Measurements from ENCODE around the gene FBXL17. TPM values are rescaled to one million over a fixed set of nuclear protein-coding genes. Genes with fewer than 3 reads are reported as not detected.
A peak's percentile ranks its signal among the peaks of the same experiment; 100 is the strongest.

The FBXL17 gene

DNA sequence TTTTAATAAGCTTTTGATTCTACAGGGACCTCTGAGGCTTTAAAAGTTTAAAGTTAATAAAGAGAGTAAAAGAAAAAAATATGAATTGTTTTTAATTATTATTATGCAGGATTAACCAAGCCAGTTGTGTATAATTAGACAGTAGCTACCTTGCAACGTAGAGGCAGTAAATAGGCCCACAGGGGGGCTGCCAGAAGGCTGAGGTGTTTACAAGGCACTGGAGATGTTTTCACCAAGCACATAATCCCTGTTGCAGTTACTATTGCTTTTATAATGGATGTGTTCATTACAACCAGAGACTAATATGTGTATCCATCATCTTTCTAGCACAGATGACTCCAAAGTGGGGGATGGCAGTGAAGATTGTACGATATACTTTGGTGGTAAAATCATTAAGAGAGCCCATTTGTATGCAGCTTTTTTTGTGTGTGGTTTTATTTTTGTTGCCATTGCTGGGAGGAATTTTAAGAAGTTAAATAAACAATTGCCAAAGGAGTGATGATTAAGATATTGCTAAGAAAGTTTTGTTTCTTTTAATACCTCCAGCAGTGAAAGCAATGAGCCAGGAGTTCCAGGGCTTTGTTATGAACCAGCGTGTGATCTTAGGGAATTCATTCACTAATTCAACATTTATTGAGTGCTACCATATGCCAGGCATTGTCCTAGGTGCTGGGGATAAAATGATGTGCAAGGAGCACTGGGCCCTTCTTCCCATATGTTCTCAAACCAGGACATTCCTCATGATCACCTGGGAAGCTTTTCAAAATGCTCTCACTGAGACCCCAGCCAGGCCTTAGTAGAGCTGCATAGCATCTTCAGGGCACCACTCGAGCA lies 572.5 kb downstream of the FBXL17 start:
- Histone ChIP-seq H3K9me3 (replicated peaks in 1 of 2; ENCODE audit: control insufficient read depth in 2 of 2, insufficient read depth in 1 of 2, low read depth in 1 of 2, low read length in 2 of 2) (no peaks in the 10 kb centered on the region), H3K36me3 (replicated peaks in 1 of 2; ENCODE audit: control insufficient read depth in 2 of 2, insufficient read depth in 2 of 2, low read length in 2 of 2) (no peaks in the 10 kb centered on the region), H2BK5ac (ENCODE audit: low read length) (no peak overlapping the region), H2AFZ (ENCODE audit: low read length) (no peak overlapping the region), H3K27ac (replicated peaks; ENCODE audit: low read length) (peak overlapping the region; percentile 58), H4K91ac (ENCODE audit: low read depth, low read length, poor library complexity) (no peak overlapping the region), H3K4me1 (ENCODE audit: control insufficient read depth in 2 of 2, insufficient read depth in 1 of 2, low read depth in 1 of 2, low read length in 2 of 2) (peaks cover 28 to 41% of the 10 kb centered on the region in 2 donors), H3K23ac (ENCODE audit: low read depth, low read length, poor library complexity) (no peak overlapping the region), H3K79me1 (ENCODE audit: low read depth, low read length) (no peaks in the 10 kb centered on the region), H2AK5ac (ENCODE audit: low read depth, low read length) (no peak overlapping the region), H2BK15ac (ENCODE audit: low read length) (no peak overlapping the region), H3K9ac (ENCODE audit: low read depth, low read length, poor library complexity) (no peak overlapping the region), H3K14ac (ENCODE audit: low read length) (no peak overlapping the region), H4K8ac (ENCODE audit: low read depth, low read length) (no peak overlapping the region), H2BK120ac (ENCODE audit: low read depth, low read length) (no peak overlapping the region), H2BK12ac (ENCODE audit: low read length) (no peak overlapping the region), H3K4me2 (ENCODE audit: insufficient read depth, low read length, poor library complexity, severe bottlenecking) (no peak overlapping the region), H3K4ac (ENCODE audit: low read length) (no peak overlapping the region), H3K4me3 (ENCODE audit: low read length in 2 of 2) (no peak overlapping the region), H3K18ac (ENCODE audit: low read length) (no peak overlapping the region), H3K27me3 (ENCODE audit: control insufficient read depth in 3 of 3, insufficient read depth in 3 of 3, low read depth in 1 of 3, low read length in 3 of 3) (no peaks in the 10 kb centered on the region)
- no peak for DNase-seq (ENCODE audit: low spot score)
- WGBS, 2 donors (ENCODE audit: extremely low coverage in 2 of 2, insufficient read length in 2 of 2, insufficient replicate concordance in 1 of 2), result no CpG with 5 or more reads among the region's 4 CpGs

Small RNA genes lying within 50 kb of the gene (small RNA-seq; reads per million reads assigned to genes)
- gene RN7SKP122 (ENCODE audit: insufficient read depth), result not detected
